K562 (cell line): Measurements from ENCODE around the gene GALNS. TPM values are rescaled to one million over a fixed set of nuclear protein-coding genes. Genes with fewer than 3 reads are reported as not detected.

Source experiments
- ATAC-seq: fragments of 200-7000 bp; cut with Tn5 transposase; 3 replicates; pipeline ENCODE4 v1.9.1; 2020; ENCODE audit warnings: moderate library complexity
- BruUV-seq: library from RNA; stranded (reverse); fragments of 400-500 nt; replicated peaks from 2 replicates; lab custom pipeline; 2021; lab: Mats Ljungman, UMichigan
- CTCF ChIA-PET: fragments of 300-600 bp; formaldehyde crosslinking; extraction: SDS; loops from one replicate; lab custom pipeline; 2021; ENCODE audit warnings: low intra/inter-chr PET ratio; lab: Yijun Ruan, JAX
- POLR2A ChIA-PET: fragments of 300-600, 350-650 bp; sonication (Branson Sonifier 250); formaldehyde crosslinking; extraction: SDS; loops from one replicate; lab custom pipeline; 2021; ENCODE audit warnings: antibody characterized with exemption, inconsistent platforms; lab: Yijun Ruan, JAX
- DNase-seq, 4 experiments: peaks; one replicate each; pipeline versions ENCODE4 v3.0.0 to v3.0.0-alpha.2; 2011 to 2018; ENCODE audit warnings: low spot score in 3 of 4, mixed read lengths in 3 of 4; ENCODE audit errors: extremely low read depth in 1 of 4
- FAIRE-seq: peaks from 2 replicates; lab custom pipeline; 2011; peaks lifted over from hg19 to GRCh38; lab: Jason Lieb, UNC
- H2AFZ ChIP-seq: 2 replicates; pipeline ENCODE4 v1.6.0; 2011; ENCODE audit warnings: low read depth, low read length, control low read depth, inconsistent platforms
- H3K27ac ChIP-seq: fragments of 200-600 bp; 3 replicates; pipeline ENCODE4 v1.8.0; 2011; ENCODE audit warnings: low read depth, mild to moderate bottlenecking, control low read depth, inconsistent platforms, low read length, moderate library complexity, mixed read lengths; ENCODE audit errors: extremely low read depth
- H3K27me3 ChIP-seq, 2 experiments: fragments of 300-600 bp in 1 of 2; 2 replicates in 1 of 2; 3 replicates in 1 of 2; pipeline versions ENCODE4 v1.6.0 to v1.8.0; 2011; ENCODE audit warnings: inconsistent platforms in 2 of 2, low read length in 2 of 2, mild to moderate bottlenecking in 1 of 2, mixed read lengths in 1 of 2, moderate library complexity in 1 of 2; ENCODE audit not compliant: control insufficient read depth in 2 of 2, insufficient read depth in 2 of 2
- H3K36me3 ChIP-seq: fragments of 300-600 bp; 3 replicates; pipeline ENCODE4 v1.8.0; 2011; ENCODE audit warnings: mild to moderate bottlenecking, low read length, inconsistent platforms; ENCODE audit not compliant: control insufficient read depth, insufficient read depth
- H3K4me1 ChIP-seq, 2 experiments: fragments of 200-600 bp in 1 of 2; replicated peaks in 1 of 2; 2 replicates in 1 of 2; 3 replicates in 1 of 2; pipeline versions ENCODE4 v1.5.1 to v1.8.0; 2011; ENCODE audit warnings: inconsistent platforms in 2 of 2, low read length in 2 of 2, mild to moderate bottlenecking in 1 of 2, mixed read lengths in 1 of 2, moderate library complexity in 1 of 2; ENCODE audit not compliant: control insufficient read depth in 2 of 2, insufficient read depth in 2 of 2
- H3K4me2 ChIP-seq: 2 replicates; pipeline ENCODE4 v1.6.1; 2011; ENCODE audit warnings: low read length, control low read depth, inconsistent platforms, mixed read lengths; ENCODE audit not compliant: insufficient read depth
- H3K4me3 ChIP-seq: fragments of 200-600 bp; sonication (generic), shearing (Covaris generic); 2 replicates; pipeline ENCODE4 v1.5.1; 2016; ENCODE audit warnings: control low read depth, inconsistent platforms
- H3K79me2 ChIP-seq: fragments of 200-600 bp; 3 replicates; pipeline ENCODE4 v1.8.0; 2011; ENCODE audit warnings: low read length, inconsistent platforms; ENCODE audit not compliant: control insufficient read depth, insufficient read depth
- H3K9ac ChIP-seq, 2 experiments: 2 replicates each; pipeline versions ENCODE4 v1.6.0 to v1.6.1; 2011; ENCODE audit warnings: low read depth in 2 of 2, low read length in 2 of 2, control low read depth in 1 of 2, inconsistent platforms in 1 of 2, mild to moderate bottlenecking in 1 of 2, mixed read lengths in 1 of 2; ENCODE audit not compliant: insufficient read depth in 1 of 2
- H3K9me1 ChIP-seq: one replicate; pipeline ENCODE4 v1.6.0; 2011; ENCODE audit warnings: inconsistent platforms, mild to moderate bottlenecking, low read length, moderate library complexity; ENCODE audit not compliant: control insufficient read depth, insufficient read depth
- H3K9me3 ChIP-seq: replicated peaks from 2 replicates; pipeline ENCODE4 v1.5.1; 2011; ENCODE audit warnings: low read depth, low read length, inconsistent platforms; ENCODE audit not compliant: control insufficient read depth, insufficient read depth
- H4K20me1 ChIP-seq: replicated peaks from 2 replicates; pipeline ENCODE4 v1.6.1; 2011; ENCODE audit warnings: low read length, inconsistent platforms, mixed read lengths; ENCODE audit not compliant: control insufficient read depth, insufficient read depth
- CEBPB ChIP-seq: fragments of 450-650 bp; IDR thresholded peaks from 2 replicates; pipeline ENCODE4 v1.6.1; 2016; ENCODE audit warnings: missing genetic modification characterization, missing compliant biosample characterization
- DMBX1 ChIP-seq: fragments of 250-450 bp; sonication (Bioruptor Pico); IDR thresholded peaks from 2 replicates; pipeline ENCODE4 v1.8.0; 2022; ENCODE audit warnings: inconsistent platforms, mild to moderate bottlenecking, moderate library complexity, borderline replicate concordance
- E2F5 ChIP-seq: sonication (generic); formaldehyde crosslinking; IDR thresholded peaks from 2 replicates; pipeline ENCODE4 v1.8.0; 2022; ENCODE audit warnings: mild to moderate bottlenecking, missing genetic modification reagents
- GATAD2B ChIP-seq: fragments of 450-650 bp; IDR thresholded peaks from 2 replicates; pipeline ENCODE4 v1.6.1; 2017; ENCODE audit warnings: mild to moderate bottlenecking, borderline replicate concordance
- KAT2B ChIP-seq: IDR thresholded peaks from one replicate; pipeline ENCODE4 v1.6.1; 2012; ENCODE audit warnings: low read depth, mild to moderate bottlenecking, control low read depth, inconsistent platforms, low read length, moderate library complexity
- KDM1A ChIP-seq, 2 experiments: fragments of 450-650 bp; IDR thresholded peaks; 2 replicates each; pipeline ENCODE4 v1.6.1; 2016; ENCODE audit warnings: mild to moderate bottlenecking in 2 of 2
- MAFK ChIP-seq: IDR thresholded peaks from 2 replicates; pipeline ENCODE4 v1.6.1; 2011; ENCODE audit warnings: low read length, improper control_type of control experiment
- MTA2 ChIP-seq: fragments of 450-650 bp; IDR thresholded peaks from 2 replicates; pipeline ENCODE4 v1.6.1; 2016; ENCODE audit warnings: low read depth
- NFIC ChIP-seq: fragments of 450-650 bp; IDR thresholded peaks from 2 replicates; pipeline ENCODE4 v1.6.1; 2017; ENCODE audit warnings: mild to moderate bottlenecking, inconsistent platforms
- POLR2H ChIP-seq: IDR thresholded peaks from 2 replicates; pipeline ENCODE4 v1.6.1; 2016; ENCODE audit warnings: missing genetic modification characterization, low read depth, mild to moderate bottlenecking, control low read depth, missing compliant biosample characterization, moderate library complexity
- RBM22 ChIP-seq: fragments of 200-400 bp; formaldehyde crosslinking; IDR thresholded peaks from 2 replicates; pipeline ENCODE4 v1.6.1; 2018; ENCODE audit warnings: low read length, low read depth; ENCODE audit not compliant: poor library complexity, severe bottlenecking
- SREBF2 ChIP-seq: sonication (generic); formaldehyde crosslinking; IDR thresholded peaks from 2 replicates; pipeline ENCODE4 v1.4.0; 2020; ENCODE audit warnings: mild to moderate bottlenecking, missing genetic modification reagents
- TARDBP ChIP-seq: fragments of 450-650 bp; IDR thresholded peaks from 2 replicates; pipeline ENCODE4 v1.6.1; 2016
- TBP ChIP-seq: optimal IDR thresholded peaks from 2 replicates; pipeline ENCODE3; 2011; ENCODE audit warnings: low read depth, low read length, improper control_type of control experiment
- TFAM ChIP-seq: fragments of 250-450 bp; sonication (Bioruptor Pico); conservative IDR thresholded peaks from 2 replicates; pipeline ENCODE4 v1.5.0; 2021; ENCODE audit warnings: mild to moderate bottlenecking, moderate library complexity
- ZBED1 ChIP-seq: IDR thresholded peaks from 2 replicates; pipeline ENCODE4 v1.6.1; 2014
- ZBTB34 ChIP-seq: fragments of 250-450 bp; sonication (Bioruptor Pico); IDR thresholded peaks from 2 replicates; pipeline ENCODE4 v1.8.0; 2021; ENCODE audit warnings: mild to moderate bottlenecking, moderate library complexity
- ZEB2 ChIP-seq: fragments of 450-650 bp; IDR thresholded peaks from 2 replicates; pipeline ENCODE4 v1.6.1; 2016
- ZNF3 ChIP-seq: fragments of 250-450 bp; sonication (Bioruptor Pico); IDR thresholded peaks from 2 replicates; pipeline ENCODE4 v1.5.0; 2021; ENCODE audit warnings: mild to moderate bottlenecking, moderate library complexity
- ZNF512 ChIP-seq: IDR thresholded peaks from 2 replicates; pipeline ENCODE4 v1.6.1; 2016; ENCODE audit warnings: missing genetic modification characterization, missing compliant biosample characterization
- WGBS: fragments of 100-300 bp; shearing (Covaris generic); methylation state at CpG from one replicate; pipeline ENCODE4 v1.1.6; 2016; ENCODE audit warnings: low coverage, mixed read lengths; ENCODE audit not compliant: insufficient coverage; ENCODE audit errors: missing lambda C conversion rate; 5-methylcytosine and 5-hydroxymethylcytosine counted together
- in situ Hi-C: fragments of 300-500 bp; cut with MboI; formaldehyde crosslinking; loops from 4 replicates; pipeline ENCODE4 v1.15.0; 2018; ENCODE audit warnings: inconsistent platforms, mixed read lengths
- intact Hi-C: fragments of 100-400 bp; cut with micrococcal nuclease; formaldehyde crosslinking; loops from 2 replicates; pipeline ENCODE4 v1.14.2; 2022
- polyA plus RNA-seq, 8 experiments: library from polyadenylated mRNA; depleted of rRNA in 4 of 8; stranded (reverse) in 5 of 8; unstranded in 3 of 8; fragments of >200 nt; fragmentation: Nextera tagmentation in 2 of 8; fragmentation: Illumina TruSeq in 1 of 8; extraction: Ambion mirVana in 2 of 8; extraction: Trizol in 1 of 8; gene quantifications; 2 replicates each; pipeline versions ENCODE4 v1.2.1 to v1.2.3, GENCODE V29; 2011 to 2014; ENCODE audit warnings: inconsistent platforms in 1 of 8, missing spikeins in 1 of 8
- total RNA-seq, 7 experiments: library from RNA; depleted of rRNA in 6 of 7; stranded (reverse); fragments of >200 nt in 6 of 7; fragmentation: Illumina TruSeq in 2 of 7; extraction: Trizol in 2 of 7; gene quantifications; 2 replicates each; pipeline versions ENCODE4 v1.2.1 to v1.2.3, GENCODE V29; 2011 to 2021; ENCODE audit warnings: low replicate concordance in 1 of 7

The GALNS gene
- total and polyA plus RNA-seq, 9 of the 15 experiments (the other 6 are each of a cell fraction or from before 2014, with no cell fraction given): 0.38 to 13.2 (median 4.3) TPM

GRCh38 chr16:88807626-88808453 lies 48.9 kb downstream of the GALNS start:
- Histone ChIP-seq H2AFZ (no peak overlapping the region), H3K79me2 (peaks cover 80% of the 10 kb centered on the region), H3K36me3 (peaks cover 69% of the 10 kb centered on the region; the same call in 2 of the 3 replicates), H3K4me1 (peaks cover 8 to 88% of the 10 kb centered on the region in 2 experiments), H4K20me1 (peaks cover 34% of the 10 kb centered on the region; the same call in 1 of the 2 replicates), H3K9me3 (no peaks in the 10 kb centered on the region), H3K27me3 (no peaks in the 10 kb centered on the region; a peak in 1 of 5 replicates), H3K4me2 (no peak overlapping the region), H3K27ac (no peak overlapping the region; the same call in 2 of the 3 replicates), H3K9ac (peak overlapping the region in 1 of 2 experiments; percentile 98; a peak in 2 of 4 replicates), H3K9me1 (no peaks in the 10 kb centered on the region), H3K4me3 (no peak overlapping the region)
- in situ Hi-C loops (no loop called here), intact Hi-C loops (loop anchor here (10.0 kb wide), 1 partner anchor 757 kb away; the partner anchor contains the start of gene RPL13)
- no peak for FAIRE-seq
- WGBS: 89% methylated on average over 18 of the region's 26 CpGs
- no peak for ATAC-seq
- no TSS peak for BruUV-seq
- no peak for DNase-seq
- ChIA-PET CTCF (interaction anchor here (0.6 kb wide), 1 partner anchor 95 kb away, joined by 3 read pairs; no protein-coding TSS in a partner anchor), POLR2A (interaction anchor here (0.5 to 6.1 kb wide), 8 partner anchors 10 to 402 kb away, joined by 3 to 47 read pairs (median 4); partner anchors contain the start of gene PIEZO1)
- no peak for TF ChIP-seq TFAM
- no peak for TF ChIP-seq TBP
- no peak for TF ChIP-seq TARDBP
- no peak for TF ChIP-seq SREBF2 (CRISPR knock-in tag)
- TF ChIP-seq ZNF3: no peak
- no peak for TF ChIP-seq MAFK
- no peak for TF ChIP-seq ZNF512 (tag)
- no peak for TF ChIP-seq GATAD2B
- no peak for TF ChIP-seq ZEB2
- no peak for TF ChIP-seq E2F5 (CRISPR knock-in tag)
- no peak for TF ChIP-seq DMBX1 (CRISPR knock-in tag)
- no peak for TF ChIP-seq POLR2H (tag)
- TF ChIP-seq NFIC: no peak
- TF ChIP-seq CEBPB (tag): no peak
- no peak for TF ChIP-seq MTA2
- TF ChIP-seq KDM1A (IDR thresholded peaks at IDR 0.05): no peak
- TF ChIP-seq RBM22: peak; percentile 48
- no peak for TF ChIP-seq KAT2B
- TF ChIP-seq ZBED1: peak; percentile 33; the same call in 1 of the 2 replicates
- no peak for TF ChIP-seq ZBTB34 (CRISPR knock-in tag)
